GM21576 (cell line): ENCODE measurements around the gene MRPL37.
"Not testable (repeated sequence)": the region's sequence is repeated elsewhere in the genome, so short reads cannot be mapped to it uniquely, and the experiment has no call there.

Source experiments
- ATAC-seq: cut with Tn5 transposase; IDR thresholded peaks from one replicate; pipeline ENCODE4 v1.9.1; 2021; ENCODE audit warnings: mild to moderate bottlenecking, moderate library complexity; ENCODE audit not compliant: unreplicated experiment

Gene MRPL37

GRCh38 chr1:54218883-54219687 is 19.1 kb downstream of the MRPL37 start:
- ATAC-seq: no peak

GRCh38 chr1:54219688-54220003 is 19.7 kb downstream of the MRPL37 start:
- no peak for ATAC-seq

- no peak for ATAC-seq
Observed at GRCh38 chr1:54220004-54220811, 20.2 kb downstream of the MRPL37 start.

- no peak for ATAC-seq
Observed at GRCh38 chr1:54221113-54221834, 21.3 kb downstream of the MRPL37 start.

GRCh38 chr1:54221867-54222484 is 22.0 kb downstream of the MRPL37 start:
- no peak for ATAC-seq

GRCh38 chr1:54222711-54223110 is 22.7 kb downstream of the MRPL37 start:
- no peak for ATAC-seq

GRCh38 chr1:54223441-54224202 is 23.7 kb downstream of the MRPL37 start:
- ATAC-seq: no peak

GRCh38 chr1:54224233-54224632 is 24.3 kb downstream of the MRPL37 start:
- ATAC-seq: no peak

GRCh38 chr1:54225378-54225777 is 25.4 kb downstream of the MRPL37 start:
- no peak for ATAC-seq

GRCh38 chr1:54225986-54226559 is 26.1 kb downstream of the MRPL37 start:
- no peak for ATAC-seq

- ATAC-seq: no peak
Observed at GRCh38 chr1:54227091-54227602, 27.2 kb downstream of the MRPL37 start.

- no peak for ATAC-seq
Observed at GRCh38 chr1:54227891-54228310, 27.9 kb downstream of the MRPL37 start.

- no peak for ATAC-seq
Observed at GRCh38 chr1:54228638-54229079, 28.7 kb downstream of the MRPL37 start.

GRCh38 chr1:54229281-54229891 is 29.4 kb downstream of the MRPL37 start:
- no peak for ATAC-seq

- no peak for ATAC-seq
Observed at GRCh38 chr1:54230507-54231339, 30.8 kb downstream of the MRPL37 start.

- not testable (repeated sequence) for ATAC-seq
Observed at GRCh38 chr1:54233196-54233595, 33.2 kb downstream of the MRPL37 start.

- ATAC-seq: no peak
Observed at GRCh38 chr1:54234284-54234683, 34.3 kb downstream of the MRPL37 start.

GRCh38 chr1:54237586-54237985 is 37.6 kb downstream of the MRPL37 start:
- ATAC-seq: no peak
